Thyroid gland (tissue), 4 donors: Measurements from ENCODE around the gene ASPDH.

Experiments used
- POLR2A ChIP-seq, 2 donors: fragments of 450-650 bp; IDR thresholded peaks; one replicate each; pipeline ENCODE4 v1.6.1; 2017; ENCODE audit warnings: antibody characterized with exemption in 2 of 2, mild to moderate bottlenecking in 2 of 2, moderate library complexity in 1 of 2
- TF ChIP-seq, protein P1 (sequence below), 6 experiments: fragments of 200-600 bp in 3 of 6; fragments of 450-650 bp in 3 of 6; sonication (generic) in 3 of 6; IDR thresholded peaks; one replicate each; pipeline ENCODE4 v1.5.1; 2016 to 2019; ENCODE audit warnings: antibody characterized with exemption in 6 of 6, mild to moderate bottlenecking in 2 of 6, inconsistent platforms in 1 of 6, moderate library complexity in 1 of 6

DNA sequence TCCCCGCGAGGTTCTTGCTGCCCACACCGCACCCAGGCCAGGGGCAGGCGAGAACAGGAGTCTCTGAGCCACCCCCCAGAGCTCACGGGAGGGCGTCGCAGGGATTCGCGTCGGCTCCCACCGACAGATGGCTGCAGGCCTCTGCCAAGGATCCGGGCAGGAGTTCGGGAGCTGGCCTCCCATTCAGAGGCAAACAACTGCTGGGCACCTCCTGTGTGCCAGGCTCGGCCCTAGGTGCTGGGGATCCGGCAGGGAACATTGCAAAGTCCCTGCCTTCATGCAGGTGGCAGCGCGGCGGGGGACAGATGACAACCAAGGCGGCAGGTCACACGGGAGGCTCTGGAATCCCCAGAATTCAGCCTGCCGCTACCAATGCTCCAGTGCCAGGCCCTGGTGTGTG, 29.2 kb upstream of the ASPDH start:
- TF ChIP-seq, protein P1, sequence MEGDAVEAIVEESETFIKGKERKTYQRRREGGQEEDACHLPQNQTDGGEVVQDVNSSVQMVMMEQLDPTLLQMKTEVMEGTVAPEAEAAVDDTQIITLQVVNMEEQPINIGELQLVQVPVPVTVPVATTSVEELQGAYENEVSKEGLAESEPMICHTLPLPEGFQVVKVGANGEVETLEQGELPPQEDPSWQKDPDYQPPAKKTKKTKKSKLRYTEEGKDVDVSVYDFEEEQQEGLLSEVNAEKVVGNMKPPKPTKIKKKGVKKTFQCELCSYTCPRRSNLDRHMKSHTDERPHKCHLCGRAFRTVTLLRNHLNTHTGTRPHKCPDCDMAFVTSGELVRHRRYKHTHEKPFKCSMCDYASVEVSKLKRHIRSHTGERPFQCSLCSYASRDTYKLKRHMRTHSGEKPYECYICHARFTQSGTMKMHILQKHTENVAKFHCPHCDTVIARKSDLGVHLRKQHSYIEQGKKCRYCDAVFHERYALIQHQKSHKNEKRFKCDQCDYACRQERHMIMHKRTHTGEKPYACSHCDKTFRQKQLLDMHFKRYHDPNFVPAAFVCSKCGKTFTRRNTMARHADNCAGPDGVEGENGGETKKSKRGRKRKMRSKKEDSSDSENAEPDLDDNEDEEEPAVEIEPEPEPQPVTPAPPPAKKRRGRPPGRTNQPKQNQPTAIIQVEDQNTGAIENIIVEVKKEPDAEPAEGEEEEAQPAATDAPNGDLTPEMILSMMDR (IDR thresholded peaks at IDR 0.05) = no peak
- TF ChIP-seq POLR2A (IDR thresholded peaks at IDR 0.05) = no peak
